Stimulated activated CD8-positive, alpha-beta memory T cell treated with anti-CD3 and anti-CD28 coated beads, Interleukin-4, amount 100 ng/mL, for 24 hours (primary cell): ENCODE data around the gene ALG14.
"Not testable (repeated sequence)": the region's sequence is repeated elsewhere in the genome, so short reads cannot be mapped to it uniquely, and the experiment has no call there.

Experiments used
- DNase-seq: peaks from one replicate; pipeline ENCODE4 v3.0.0-alpha.2; 2020; ENCODE audit warnings: low read depth

Gene ALG14

DNA sequence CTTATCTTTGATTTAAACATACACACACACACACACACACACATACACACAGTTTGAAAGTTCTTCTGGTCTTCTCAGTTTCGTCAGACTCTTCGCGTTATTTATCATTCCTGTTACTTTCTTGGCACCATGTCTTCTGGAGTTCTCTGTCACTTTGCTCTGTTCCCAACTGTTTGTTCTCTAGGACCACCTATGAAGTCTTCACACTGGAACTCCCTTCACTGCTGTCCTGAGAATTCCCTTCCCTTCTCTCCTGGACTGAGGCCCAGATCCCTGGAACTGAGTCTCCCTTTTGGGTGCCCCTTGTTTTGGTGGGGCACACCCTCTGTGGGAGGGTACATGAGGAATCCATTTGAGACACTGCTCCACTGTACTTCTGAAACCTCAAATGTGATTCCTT is 30.5 kb downstream of the ALG14 start:
- no peak for DNase-seq

DNA sequence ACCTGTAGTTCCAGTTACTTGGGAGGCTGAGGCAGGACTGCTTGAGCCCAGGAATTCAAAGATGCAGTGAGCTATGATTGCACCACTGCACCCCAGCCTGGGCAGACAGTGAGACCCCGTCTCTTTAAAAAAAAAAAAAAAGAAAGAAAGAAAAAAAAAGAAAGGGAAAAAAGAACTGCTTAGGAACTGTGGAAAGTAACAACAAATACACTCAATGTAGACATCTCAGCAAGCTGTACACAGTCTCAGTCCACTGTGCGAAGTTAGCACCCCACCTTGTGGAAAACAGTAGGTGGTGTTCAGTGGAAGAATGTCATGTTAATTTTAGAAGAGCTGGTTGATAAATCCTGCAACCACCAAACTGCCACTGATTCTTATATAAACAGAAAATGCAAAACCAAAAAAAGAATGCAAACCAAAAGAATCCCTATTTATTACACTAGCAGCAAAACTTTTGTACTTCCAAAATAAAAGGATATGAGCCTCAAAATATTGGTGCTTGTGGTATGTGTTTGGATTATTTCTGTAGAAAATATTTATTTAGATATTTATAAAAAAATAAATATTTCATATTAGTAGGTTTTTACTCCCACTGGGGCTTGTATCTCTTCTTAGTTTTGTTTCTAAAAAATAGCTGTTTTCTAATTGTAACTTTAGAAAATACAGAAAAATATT is 31.1 kb downstream of the ALG14 start:
- no peak for DNase-seq

DNA sequence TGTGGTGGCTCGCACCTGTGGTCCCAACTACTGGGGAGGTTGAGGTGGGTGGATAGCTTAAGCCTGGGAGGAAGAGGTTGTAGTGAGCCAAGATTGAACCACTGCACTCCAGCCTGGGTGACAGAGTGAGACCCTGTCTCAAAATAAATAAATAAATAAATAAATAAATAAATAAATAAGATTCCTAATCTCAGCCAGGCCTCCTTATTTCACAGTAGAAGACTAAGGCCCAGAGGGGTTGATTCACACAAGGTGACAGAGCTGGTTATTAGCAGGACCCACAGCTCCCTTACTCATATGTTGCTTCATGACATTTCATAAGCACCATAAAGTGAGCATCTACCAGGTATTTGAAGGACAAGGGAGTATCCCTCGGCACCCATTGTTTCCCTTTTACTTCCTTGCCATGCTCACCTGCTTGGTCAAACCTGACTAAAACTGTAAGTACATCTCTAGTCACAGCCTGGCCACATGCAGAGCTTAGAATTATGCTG is 32.7 kb downstream of the ALG14 start:
- DNase-seq = no peak

DNA sequence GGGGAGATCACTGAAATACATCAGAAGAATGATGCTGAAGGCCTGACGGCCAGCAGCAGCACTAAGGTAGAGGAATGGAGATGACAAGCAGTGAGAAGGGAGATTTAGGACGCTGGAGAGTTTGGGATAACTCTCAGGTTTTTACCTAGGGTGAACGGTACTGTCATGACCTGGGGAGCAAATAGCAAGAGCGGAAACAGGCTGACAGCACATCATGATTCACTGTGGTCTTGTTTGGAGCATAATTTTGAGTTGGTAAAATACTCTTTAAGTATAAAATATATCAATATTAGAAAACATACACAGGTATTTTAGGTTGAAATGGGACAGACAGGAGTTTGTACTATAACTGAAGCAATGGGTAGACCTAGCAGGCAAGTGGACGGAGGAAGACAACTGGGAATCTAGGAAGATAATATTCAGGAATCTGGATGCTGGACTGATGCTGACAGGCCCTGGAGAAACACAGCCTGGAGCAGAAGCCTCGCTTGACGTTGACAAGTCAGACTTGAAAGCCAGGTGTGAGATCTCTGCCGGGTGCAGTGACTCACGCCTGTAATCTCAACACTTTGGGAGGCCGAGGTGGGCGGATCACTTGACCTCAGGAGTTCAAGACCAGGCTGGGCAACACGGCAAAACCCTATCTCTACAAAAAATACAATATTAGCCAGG is 33.3 kb downstream of the ALG14 start:
- DNase-seq = no peak

DNA sequence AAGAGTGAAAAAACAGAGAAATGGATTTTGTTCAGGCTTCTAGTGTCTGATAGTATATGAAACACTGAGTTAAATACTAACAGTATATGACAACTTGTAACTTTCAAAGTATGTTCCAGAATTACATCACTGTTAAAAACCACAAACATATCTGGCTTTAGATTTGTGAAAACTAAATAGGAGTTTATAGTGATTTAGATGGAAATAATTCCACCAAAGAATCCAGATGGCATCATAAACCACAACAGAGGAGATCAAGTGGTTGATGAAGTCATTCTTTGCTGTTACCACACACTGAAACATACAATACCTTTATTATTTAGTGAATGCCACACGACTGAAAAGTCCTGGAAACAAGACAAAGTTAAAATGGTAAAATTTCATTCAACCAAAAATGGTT is 37.2 kb downstream of the ALG14 start:
- no peak for DNase-seq

DNA sequence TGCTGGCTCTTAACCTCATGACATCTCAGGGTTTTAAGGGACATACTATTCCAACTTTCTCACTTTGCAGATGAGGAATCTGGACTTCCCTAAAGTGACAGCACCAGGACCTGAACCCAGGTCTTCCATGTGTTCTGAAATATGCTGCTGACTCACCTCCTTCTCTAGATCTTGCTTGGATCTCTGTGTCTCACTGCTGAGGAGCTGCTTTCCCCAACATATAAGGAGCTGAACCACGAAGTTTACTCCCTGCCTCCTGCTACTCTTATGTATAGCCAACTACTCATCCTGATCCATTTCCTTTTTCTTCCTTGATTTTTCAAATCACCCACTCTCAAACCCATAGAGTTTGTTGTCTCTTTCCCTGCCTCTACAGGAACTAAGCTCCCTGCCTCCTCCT is 38.2 kb downstream of the ALG14 start:
- DNase-seq = no peak

DNA sequence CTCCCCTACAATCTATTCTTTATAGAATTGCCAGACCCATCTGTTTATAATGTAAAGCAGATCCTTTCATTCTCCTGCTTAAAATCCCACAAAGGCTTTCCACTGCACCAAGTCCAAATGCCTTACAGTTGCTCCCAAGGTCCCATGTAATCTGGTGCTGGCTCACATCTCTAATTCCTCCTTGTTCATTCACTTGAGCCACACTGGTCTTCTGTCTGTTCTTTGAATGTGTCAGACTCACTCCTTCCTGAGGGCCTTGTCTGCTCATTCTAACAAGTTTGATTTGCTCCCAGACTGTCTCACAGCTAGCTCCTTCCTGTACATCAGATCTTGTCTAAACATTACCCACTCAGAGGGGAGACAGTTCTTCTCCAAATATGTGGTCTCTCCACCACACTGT is 38.9 kb downstream of the ALG14 start:
- DNase-seq = no peak

DNA sequence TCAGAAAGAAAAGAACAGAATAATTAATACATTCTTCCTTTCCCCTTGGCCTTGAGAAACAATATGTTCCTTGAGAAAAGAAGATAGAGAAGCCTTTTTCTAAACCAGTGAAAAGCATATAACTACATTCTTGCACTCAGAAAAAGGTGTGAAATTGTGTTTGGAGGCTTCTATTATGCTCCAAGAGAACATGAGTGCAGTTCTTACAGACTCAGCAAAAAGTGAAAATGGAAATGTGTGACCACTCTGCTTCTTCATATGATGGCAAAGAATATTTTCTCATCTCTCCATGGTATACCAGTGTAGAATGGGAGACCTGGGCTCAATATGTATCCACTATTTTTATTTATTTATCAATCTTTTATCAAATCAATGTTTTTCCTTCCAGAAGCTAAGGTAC is 43.2 kb downstream of the ALG14 start:
- DNase-seq = no peak

DNA sequence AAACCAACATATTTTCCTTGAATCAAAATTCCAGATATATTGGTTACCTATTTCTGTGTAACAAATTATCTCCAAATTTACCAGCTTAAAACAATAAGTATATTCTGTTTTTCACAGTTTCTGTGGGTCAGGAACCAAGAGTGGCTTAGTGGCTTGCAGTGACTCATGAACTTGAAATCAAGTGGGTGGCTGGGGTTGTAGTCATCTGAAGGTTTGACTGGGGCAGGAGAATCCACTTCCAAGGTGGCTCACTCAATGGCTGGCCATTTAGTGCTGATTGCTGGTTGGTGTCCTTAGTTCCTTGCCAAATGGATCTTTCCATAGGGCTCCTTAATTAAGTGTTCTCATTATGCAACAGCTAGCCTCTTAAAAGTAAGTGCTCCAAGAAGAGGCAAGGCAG is 43.8 kb downstream of the ALG14 start:
- DNase-seq = no peak

DNA sequence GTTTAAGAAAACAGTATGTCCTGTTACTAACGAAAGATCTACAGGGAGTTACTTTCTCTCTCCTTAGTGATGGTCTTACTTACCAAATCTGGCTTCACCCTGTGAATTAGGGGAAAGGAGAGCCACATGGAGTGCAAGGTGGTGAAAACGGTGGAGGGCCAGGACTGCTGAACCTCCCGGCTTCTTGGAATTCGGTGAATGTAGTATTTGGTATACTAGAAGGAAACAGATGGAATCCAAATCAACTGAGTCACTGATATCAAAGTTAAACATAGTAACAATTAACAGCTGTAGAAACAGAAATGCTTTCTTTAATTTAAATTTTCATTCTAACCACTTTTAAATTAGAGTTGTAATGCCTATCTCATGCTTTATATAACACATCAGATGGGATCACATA is 45.7 kb downstream of the ALG14 start:
- no peak for DNase-seq

DNA sequence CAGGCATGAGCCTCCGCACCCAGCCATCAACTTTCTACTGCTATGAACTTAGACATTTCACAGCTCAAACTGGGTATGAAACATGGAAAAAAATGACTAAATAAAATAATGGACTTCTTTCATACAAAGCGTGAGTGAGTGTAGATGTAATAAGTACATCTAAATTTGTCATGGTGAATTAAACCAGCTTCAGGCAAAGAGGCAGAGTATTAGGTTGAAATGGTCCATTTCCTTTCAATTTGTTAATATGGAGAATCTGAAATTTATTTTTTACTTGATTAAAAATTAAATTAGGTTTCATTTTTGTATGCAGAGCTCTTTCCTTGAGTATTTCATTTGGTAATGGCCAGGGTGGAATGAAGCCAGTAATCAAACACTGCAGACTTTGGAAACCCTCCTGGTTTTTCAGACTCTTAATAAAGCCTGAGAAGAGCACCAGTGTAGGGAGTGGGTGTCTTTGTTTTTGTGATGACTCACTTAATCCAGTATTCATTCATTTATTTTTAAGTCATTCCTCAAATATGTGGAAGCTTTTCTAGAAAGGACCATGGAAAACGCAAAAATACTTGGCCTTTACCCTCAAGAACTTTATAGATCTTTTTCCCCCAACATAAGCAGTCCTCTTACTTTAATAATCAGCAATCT is 49.2 kb downstream of the ALG14 start:
- DNase-seq = no peak

DNA sequence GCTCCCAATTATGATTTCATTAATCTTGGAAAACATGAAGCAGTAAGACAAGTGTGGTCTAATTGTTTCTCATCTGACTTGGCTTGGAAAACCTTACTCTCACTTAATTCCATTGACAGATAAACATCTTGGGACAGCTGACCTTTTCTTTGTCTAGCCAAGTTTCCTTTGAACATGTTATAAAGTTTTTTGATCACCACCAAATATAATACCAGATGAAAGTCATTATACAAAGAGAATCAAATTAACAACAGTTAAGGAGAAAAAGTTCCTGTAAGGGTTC is 50.2 kb downstream of the ALG14 start:
- no peak for DNase-seq

DNA sequence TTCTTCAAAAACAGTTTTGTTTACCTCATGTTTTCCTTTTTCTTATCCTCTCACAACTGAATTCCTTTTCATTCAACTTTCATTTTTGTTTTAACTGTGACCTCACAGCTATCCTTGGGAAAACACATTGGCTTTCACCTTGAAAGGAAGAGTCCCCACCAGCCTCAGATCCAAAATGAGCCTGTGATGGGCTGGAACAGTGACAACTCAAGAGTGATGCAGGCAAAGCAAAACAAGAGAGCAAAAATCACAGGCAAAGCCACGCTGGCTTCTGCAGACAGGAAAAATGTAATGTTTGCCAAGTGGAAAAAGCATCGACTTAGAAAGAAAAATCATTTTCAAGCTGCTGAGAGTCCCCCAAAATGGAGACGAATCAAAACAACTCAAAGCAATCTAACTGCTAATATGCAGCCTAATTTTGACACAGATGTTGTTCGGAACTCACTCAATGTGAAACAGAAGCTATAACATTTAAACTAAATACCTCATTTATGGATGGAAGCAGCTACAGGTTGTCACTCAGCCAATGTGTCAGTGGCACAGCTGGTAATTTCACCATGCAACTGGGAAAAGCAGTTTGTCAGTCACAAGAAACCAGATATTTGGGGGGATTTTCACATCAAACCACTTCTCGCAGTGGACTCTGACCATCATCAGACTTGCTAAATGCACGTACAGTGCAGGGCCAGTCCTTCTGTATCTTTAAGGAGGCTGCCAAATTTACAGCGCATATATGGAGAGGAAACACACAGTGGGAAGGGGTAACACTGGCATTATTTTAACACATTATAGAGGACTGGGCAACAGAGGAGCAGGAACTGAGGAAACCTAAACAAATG is 50.7 kb downstream of the ALG14 start:
- DNase-seq = no peak

DNA sequence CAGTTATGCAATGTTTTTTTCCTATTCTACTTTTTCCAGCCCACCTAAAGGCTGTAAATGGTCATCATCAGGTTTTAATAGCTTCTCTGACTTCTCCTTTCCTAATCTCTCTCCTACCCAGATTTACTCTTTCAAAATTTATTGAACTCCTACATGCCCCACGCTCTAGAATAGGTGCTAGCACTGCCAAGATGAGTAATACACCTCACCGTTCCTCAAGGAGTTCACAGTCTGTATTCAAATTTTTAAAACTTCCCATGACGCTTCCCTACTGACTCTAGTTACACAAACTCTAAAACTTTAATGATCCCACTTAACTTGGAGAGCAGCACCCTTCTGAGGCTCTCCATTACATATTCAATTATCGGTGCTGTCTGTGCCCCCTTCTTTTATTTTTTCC is 51.6 kb downstream of the ALG14 start:
- no peak for DNase-seq

DNA sequence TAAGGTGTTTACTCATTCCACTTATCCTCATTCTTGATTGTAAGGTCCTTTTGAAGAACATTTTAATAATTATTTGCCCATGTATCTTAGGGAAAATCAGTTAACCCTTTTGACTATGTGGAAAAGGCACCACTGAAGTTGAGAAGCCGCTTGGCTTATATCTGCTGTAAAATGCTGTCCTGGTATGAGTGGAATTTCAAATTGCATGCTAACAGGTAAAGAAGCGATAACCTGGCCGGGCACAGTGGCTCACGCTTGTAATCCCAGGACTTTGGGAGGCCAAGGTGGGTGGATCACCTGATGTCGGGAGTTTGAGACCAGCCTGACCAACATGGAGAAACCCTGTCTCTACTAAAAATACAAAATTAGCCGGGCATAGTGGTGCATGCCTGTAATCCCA is 53.3 kb downstream of the ALG14 start:
- not testable (repeated sequence) for DNase-seq

DNA sequence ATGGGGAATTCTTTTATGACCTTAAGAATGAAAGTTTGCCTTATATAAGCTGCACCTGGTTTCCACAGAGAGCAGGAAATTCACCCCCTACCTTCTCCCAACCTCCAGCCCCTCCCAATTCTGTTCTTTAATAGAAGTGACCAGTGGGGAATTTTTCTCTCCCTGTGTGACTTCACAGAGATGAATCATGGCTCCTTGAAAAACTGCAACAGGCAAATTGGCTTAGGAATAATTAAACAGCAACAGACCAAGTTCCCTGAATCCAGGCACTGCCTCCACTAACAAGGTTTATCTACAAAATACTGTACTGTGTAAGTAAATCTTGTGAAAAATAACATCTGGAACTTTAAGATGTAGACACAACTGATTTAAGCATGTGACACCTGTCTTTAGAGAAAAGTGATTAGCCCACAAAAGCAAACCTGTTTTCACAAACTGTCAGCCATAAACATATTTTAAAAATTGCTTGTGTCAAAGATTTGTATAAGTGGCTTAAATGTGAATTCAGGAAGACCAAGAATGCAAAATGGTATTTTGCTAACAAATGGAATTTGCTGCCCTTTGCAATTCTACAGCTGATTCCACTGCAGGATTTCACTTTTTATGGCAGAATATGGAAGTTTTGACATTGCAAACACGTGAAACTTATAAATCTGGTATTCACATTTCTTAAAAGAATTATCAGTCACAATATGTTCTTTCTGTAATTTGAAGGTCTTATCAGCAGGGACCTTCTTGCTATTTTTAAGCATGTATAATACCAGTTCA is 54.0 kb downstream of the ALG14 start:
- DNase-seq = no peak

DNA sequence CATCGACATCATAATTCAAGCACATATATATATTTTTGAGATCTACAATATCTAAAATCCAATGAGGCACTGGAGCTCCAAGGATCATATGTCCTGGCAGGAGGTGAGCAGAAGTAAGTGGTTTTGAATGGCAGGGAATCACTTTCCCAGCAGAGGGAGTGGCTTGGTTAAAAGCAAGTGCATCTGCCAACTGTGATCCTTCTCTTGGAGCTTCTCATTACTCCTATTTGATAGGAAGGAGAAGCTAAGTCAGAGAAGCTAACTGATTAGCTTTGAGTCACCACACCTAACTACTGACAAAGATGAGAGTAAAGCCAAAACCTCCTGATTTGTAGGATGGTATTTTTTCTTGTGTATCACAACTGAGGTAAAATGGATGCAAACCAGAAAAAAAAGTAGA is 55.0 kb downstream of the ALG14 start:
- no peak for DNase-seq

DNA sequence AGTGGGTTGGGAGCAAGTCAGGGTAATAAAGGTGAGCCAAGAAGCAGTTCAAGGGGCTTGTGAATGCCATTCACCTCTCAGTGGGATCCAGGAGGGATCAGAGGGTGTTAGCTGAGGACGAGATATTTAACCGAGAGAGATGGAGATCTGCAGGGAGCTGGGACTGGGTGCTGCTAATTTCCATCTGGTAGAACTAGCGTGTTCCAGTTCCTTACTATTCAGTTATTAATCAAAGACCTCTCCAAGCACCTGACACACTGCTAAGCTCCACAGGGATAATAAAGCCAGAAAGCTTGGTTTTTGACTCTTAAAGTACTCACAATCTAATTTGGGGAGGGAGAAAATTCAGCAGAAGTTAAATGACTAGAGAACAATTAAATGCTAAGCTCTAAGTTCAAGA is 57.7 kb downstream of the ALG14 start:
- DNase-seq = no peak

DNA sequence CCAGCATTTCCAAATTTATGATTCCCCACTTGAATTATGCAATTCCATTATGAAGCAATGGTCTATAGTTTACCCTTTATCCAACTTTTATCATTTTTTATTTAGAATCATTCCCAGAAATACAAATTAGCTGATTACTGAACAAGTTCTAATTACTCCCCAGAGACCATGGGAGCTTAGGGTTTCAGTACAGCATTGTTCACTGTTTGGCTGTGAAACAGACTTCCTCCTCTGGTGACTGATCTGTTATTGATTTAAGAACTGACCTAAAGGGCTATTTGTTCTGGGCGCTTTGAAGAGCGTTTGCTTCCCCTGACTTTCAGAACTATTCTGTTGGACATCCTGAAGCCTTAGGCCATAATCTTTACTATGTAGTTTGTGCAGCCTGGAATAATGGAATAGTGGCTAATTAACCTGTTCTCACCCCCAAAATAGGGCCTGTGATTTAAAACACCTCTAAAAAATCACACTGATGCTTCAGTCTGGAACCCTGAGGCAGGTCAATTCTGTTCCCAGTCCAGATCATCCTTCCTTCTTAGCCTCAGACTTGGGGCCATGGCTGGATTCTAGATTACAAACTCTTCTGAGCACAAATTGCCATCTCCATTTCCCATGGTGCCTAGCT is 58.7 kb downstream of the ALG14 start:
- no peak for DNase-seq

DNA sequence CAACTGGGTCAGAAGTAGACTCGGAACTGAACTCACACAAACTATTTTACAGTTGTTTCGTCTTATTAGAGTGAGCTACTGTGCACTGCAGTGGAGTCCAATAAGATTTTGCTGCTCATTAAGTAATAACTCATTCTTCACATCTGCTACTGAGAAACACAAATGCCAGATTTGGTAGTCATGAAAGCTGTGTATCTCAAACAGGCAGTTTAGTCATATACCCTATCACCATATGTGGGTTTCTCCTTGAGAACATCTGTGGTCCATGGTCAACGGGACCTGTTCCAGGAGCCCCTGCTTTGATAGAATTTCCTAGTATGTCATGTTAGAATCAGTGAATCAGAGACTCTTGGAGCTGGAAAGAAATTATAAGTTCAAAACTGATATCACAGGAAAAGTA is 60.4 kb downstream of the ALG14 start:
- no peak for DNase-seq

DNA sequence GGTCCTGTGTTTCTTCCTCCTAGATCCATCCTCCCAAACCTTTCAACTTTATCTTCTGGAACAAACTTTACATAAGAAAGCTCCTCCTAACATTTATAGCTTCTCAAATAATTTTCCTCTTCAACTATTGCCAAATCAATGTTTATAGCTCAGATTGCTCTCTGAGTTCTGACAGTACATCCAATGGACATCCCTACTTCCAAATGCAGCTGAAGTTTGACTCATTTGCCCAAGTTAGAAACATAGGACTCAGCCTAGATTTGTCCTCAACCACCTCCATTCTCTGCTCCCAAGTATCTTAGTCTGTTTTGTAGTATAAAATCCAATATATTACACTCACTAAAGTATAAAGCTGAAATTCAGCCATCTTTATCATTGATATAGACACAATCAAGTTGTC is 62.6 kb downstream of the ALG14 start:
- DNase-seq = no peak

DNA sequence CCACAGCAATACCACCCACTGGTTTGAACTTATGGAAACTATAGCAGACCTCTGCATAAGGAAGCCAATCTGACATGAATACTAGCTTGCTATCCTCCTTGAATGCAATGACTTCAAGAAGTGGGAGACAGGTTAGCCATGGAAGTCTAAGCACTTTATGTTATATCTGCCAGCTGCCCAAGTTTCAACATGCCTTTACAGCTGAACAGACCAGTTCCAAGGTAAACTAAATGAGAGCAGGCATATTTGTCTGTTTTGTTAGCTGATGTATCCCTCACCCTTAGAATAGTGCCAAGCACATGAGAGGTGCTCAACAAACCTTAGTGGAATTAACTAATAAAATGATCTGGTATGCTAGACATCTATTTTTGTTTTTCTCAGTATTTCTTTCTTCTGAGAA is 65.1 kb downstream of the ALG14 start:
- DNase-seq = no peak
